Measurements from ENCODE around the gene SEPHS1.
"Not testable (repeated sequence)": the region's sequence is repeated elsewhere in the genome, so short reads cannot be mapped to it uniquely, and the experiment has no call there.

The SEPHS1 gene

GRCh38 chr10:13348216-13349017, at the start of gene SEPHS1:
Gene SEPHS1 (minus strand): TSS chr10:13348293. CDS start chr10:13344950, 3,343 bp downstream.
- peak; percentile 89 for DNase-seq

- DNase-seq, result no peak
Measured at GRCh38 chr10:13397052-13397451, 49.0 kb upstream of the SEPHS1 start.

- DNase-seq, result no peak
Measured at GRCh38 chr10:13396369-13396768, 48.3 kb upstream of the SEPHS1 start.

GRCh38 chr10:13395540-13395939, 47.4 kb upstream of the SEPHS1 start:
- DNase-seq, result no peak

GRCh38 chr10:13393640-13394039, 45.5 kb upstream of the SEPHS1 start:
- DNase-seq, result no peak

GRCh38 chr10:13392701-13393100, 44.6 kb upstream of the SEPHS1 start:
- no peak for DNase-seq

- DNase-seq, result no peak
Measured at GRCh38 chr10:13390604-13391522, 42.8 kb upstream of the SEPHS1 start.

GRCh38 chr10:13388478-13389230, 40.6 kb upstream of the SEPHS1 start:
- DNase-seq, result no peak

GRCh38 chr10:13386021-13386420, 37.9 kb upstream of the SEPHS1 start:
- DNase-seq, result no peak

- DNase-seq, result no peak
Measured at GRCh38 chr10:13383399-13383761, 35.3 kb upstream of the SEPHS1 start.

- no peak for DNase-seq
Measured at GRCh38 chr10:13382703-13383398, 34.8 kb upstream of the SEPHS1 start.

- not testable (repeated sequence) for DNase-seq
Measured at GRCh38 chr10:13379061-13379460, 31.0 kb upstream of the SEPHS1 start.

GRCh38 chr10:13376746-13377145, 28.7 kb upstream of the SEPHS1 start:
- DNase-seq, result no peak

- no peak for DNase-seq
Measured at GRCh38 chr10:13376297-13376696, 28.2 kb upstream of the SEPHS1 start.

GRCh38 chr10:13375791-13376190, 27.7 kb upstream of the SEPHS1 start:
- no peak for DNase-seq

- no peak for DNase-seq
Measured at GRCh38 chr10:13373644-13374043, 25.6 kb upstream of the SEPHS1 start.

GRCh38 chr10:13372524-13372923, 24.4 kb upstream of the SEPHS1 start:
- no peak for DNase-seq

GRCh38 chr10:13371897-13372470, 23.9 kb upstream of the SEPHS1 start:
- peak; percentile 57 for DNase-seq

- no peak for DNase-seq
Measured at GRCh38 chr10:13366891-13367290, 18.8 kb upstream of the SEPHS1 start.

GRCh38 chr10:13365831-13366230, 17.7 kb upstream of the SEPHS1 start:
- DNase-seq, result no peak

GRCh38 chr10:13365243-13365642, 17.1 kb upstream of the SEPHS1 start:
- DNase-seq, result no peak

- DNase-seq, result no peak
Measured at GRCh38 chr10:13360587-13360986, 12.5 kb upstream of the SEPHS1 start.

All from CD4-positive, alpha-beta T cell treated with Interleukin-6 for 4 hours (primary cell).